GM19463 (cell line): Measurements from ENCODE around the gene ZNF488.

ENCODE experiments used
- ATAC-seq: cut with Tn5 transposase; IDR thresholded peaks from one replicate; pipeline ENCODE4 v1.9.1; 2021; ENCODE audit warnings: mild to moderate bottlenecking, moderate library complexity; ENCODE audit not compliant: unreplicated experiment

Gene ZNF488

DNA sequence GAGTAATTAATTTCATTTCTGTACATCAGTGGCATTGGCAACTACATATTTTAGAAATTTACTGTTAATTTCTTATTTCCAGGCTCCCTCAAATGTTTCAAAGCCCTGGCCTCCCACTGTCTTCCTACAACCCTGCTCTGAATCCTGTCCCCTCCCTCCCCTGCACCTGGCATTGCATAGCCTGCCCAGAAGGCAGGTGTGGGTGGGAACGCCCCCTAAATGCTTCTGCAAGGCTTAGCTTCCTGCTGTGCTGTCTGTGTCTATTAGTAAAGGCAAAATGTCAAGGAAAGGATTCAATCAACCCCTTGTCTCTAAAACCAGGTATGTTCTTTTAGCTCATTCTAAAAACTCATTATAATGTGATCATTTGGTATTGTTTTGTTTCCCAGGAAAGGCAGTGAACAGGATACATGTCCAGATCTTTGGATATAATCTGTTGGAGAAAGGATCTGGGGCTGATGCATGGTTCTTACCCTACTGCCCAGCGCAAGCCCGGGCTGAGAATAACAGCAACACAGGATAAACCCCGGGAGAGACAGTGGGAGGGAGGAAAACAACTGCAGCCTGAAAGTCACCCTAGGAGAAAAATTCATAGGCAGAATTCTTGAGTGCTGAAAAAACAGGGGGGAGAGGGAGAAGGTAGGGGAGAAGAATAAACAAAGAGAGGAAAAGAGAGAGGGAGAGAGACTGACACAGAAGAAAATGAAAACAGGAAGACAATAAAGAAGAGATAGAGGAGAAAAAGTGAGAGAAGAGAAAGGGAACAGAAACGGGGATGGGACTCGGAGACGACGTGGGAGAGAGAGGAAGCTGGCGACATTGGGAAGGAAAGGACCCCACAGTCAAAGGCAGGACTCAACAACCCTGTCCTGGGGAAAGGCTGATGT lies 589 bp downstream of the ZNF488 start:
- ATAC-seq, result no peak

DNA sequence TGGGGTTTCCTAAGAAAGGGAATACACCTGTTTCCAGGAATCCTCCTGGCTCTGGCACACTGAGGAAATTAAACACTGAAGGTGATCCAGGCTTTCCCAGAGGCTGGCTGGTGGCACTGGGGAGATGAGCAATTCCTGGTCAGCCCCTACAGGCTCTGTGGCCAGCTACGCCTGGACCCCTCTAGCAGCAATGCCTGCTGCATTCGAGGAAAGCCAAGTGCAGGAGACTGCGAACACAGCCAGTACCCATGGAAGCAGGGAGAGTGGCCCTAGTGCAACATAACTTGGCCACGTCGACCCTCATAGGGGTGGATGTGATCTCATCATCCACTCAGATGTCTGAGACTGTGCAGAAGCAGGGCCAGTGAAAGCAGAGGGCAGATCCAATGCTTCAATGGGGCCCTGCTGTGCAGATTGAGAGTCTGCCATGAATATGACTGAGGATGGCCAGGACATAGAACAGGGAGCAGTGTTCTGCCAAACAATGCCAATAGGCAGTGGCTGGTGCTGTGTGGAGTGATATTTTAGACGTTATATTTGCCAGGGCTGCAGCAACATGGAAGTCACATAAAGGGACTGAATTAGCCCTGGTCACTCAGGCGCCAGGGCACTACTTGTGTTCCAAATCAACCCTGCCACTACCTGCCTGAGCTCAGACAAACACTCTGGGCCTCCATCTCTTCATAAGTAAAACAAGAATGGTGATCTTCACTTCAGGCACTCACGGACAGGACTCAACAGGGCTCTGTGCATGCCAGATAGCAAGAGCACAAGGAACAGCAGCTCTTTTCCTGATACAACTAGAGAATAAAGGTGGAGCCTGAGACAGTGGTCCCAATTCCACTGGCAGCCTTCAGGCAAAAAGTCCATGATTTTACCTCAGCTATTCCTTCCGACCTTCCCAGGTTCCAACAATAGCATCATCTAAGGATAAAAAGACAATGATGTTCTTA lies 2.4 kb downstream of the ZNF488 start:
- ATAC-seq, result no peak

DNA sequence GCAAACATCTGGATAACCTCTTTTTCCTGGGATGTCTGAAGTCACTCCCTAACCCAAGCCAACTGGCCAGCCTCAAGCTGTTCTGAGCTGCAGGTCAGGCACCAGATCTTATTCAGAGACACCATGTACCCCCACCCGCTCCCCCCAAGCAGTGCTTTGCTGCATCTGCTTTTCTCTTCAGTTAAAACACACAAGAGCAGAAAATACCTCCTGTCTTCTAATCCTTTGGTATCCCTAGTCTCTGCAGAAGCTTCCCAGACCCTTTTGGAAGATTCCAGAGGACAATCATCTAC lies 3.0 kb downstream of the ZNF488 start:
- no peak for ATAC-seq

DNA sequence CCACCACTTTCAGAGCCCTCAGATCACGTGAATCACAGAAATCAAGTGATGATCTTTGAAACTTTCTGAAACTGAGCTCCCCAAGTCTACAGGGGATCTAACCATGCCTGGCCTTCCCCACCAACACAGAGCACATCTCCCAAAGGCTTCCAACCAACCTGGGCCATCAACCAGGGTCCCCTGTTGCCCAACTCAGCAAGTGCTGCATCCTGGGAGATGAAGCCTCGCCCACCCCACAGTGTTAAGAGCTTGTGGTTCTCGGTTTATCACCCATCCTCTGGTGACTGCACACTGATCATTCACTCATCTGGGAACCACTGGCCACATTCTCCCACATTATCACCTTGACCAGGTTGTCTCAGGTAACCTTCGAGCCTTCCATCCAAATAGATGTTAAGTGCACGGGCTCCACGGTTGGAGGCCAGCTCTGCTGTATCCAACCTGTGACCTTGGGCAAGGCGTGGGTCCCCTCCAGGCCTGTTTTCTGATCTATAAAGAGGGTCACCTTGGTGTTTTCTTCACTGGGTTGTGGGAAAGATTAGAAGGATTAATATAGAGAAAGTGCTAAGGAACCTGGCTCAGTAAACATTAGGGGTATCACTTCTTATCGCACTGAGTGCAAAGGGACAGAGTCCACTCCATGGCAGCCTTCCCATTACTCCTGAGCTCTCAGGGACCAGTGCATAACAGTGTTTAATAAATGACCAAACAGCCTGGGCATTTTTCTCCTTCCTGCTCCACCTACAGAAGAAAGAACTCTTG lies 3.6 kb downstream of the ZNF488 start:
- ATAC-seq, result no peak

DNA sequence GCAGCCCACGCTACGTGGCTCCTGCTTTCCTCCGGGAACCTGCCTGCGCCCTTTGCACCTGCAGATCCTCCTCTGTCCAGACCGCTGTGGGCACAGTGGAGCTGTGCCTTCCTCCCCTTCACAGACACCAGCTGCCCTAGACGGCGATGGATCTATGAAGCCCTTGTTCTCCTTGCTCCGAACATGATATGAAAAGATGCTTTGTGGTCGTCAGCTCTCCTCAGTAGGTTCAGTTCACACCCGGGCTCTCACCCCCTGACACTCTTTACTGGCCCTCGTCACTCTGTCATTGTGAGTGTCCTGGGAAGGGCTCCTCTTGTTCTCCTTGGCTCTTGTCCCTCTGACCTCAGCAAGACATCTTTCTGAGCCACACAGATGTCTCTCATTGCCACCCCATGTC lies 4.2 kb downstream of the ZNF488 start:
- ATAC-seq, result no peak

DNA sequence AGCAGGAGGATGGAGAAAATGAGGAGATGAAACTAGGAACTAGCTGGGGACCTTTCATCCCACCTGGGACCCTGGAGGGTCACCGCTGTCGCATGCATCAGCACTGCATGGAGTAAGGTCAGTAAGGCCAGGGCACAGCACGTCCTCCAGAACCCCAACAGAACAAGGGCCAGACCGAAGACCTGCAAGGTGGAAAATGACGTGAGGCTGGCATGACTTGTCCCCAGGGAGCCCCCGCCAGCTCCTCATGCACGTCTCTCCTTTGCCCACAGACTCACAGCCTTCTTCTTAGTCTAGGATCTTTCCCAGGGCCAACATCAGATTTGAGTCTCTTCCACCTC lies 4.7 kb downstream of the ZNF488 start:
- no peak for ATAC-seq

DNA sequence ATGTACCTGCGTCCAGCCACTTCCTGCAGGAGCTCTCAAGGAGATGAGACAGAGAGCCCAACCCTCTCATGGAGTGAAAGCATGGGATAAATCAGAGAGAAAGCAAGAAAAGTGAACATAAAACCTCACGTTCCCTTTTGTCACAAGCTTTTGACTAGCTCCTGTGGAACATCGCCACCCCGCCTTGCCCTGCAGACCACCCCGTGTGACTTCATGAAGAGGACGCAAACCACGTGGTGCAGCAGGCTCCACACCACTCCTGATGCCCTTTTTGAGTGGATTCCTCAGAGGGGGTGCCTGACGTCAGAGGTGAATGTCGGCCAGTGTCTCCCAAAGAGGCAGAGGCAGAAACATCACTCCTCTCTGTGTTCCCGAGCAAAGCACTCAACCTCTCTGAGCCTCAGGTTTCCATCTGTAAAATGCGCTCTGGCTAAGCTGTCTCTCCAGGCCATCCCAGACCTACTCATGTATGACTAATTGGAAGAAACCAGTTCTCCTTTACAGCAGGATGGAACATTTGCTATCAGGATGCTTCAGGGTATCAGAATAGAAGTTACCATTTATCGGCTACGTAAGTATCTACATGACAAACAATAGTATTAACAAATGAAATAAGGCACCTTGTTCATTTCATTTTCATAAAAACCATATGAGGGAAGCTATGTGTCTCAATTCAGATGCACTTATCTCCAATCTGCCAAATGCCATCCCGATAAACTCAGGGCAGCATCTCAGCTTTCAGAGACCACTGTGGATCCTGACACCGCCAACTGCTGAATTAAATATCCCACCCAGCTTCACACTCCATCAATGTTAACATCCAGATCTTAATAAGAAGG lies 5.3 kb downstream of the ZNF488 start:
- ATAC-seq, result no peak

DNA sequence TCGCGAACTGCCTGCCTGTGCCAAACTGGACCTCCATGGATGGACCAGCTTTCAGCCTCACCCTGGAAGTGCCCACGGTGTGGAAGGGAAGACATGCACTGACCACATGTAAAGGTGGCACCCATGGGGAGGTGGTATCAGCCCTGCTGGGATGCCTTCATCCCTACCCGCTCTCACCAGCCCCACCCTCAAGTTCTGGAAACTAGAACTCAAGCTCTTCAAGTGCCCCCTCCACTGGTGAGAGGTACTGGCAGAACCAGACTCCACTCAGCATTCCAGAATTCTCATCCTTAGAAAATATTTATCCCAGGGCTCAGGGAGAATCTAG lies 5.9 kb downstream of the ZNF488 start:
- no peak for ATAC-seq

DNA sequence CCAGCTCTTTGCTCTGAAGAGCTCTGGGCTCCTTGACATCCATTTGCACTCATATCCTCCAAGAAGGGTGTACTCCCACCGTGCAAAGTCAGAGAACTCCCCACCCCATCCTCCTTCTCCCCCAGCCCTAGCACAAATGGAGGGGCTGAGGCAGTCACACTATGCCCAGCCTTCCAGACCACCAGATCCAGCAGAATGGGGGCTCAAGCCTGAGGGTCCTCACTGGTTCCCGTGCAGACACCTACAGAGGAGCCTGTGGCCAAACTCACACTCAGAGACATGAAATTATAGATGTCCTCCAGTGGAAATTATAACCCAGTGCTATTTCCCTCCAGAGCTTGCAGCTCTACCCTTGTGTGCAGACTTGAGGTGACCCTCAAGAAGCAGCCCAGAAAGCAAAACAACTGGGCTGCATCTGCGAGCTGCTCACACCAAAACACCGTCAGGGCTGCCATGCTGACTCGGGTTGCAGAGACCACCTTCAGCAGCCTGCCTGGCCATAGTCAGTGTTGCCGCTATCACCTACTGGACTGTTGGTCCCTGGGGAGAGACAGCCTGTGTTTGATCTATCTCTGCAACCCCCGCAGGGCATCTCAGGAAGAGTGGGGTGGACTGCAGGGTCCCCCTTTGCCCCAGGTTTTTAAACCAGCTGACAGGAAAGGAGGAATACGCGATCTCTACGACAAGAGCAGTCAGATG lies 7.4 kb downstream of the ZNF488 start:
- no peak for ATAC-seq

DNA sequence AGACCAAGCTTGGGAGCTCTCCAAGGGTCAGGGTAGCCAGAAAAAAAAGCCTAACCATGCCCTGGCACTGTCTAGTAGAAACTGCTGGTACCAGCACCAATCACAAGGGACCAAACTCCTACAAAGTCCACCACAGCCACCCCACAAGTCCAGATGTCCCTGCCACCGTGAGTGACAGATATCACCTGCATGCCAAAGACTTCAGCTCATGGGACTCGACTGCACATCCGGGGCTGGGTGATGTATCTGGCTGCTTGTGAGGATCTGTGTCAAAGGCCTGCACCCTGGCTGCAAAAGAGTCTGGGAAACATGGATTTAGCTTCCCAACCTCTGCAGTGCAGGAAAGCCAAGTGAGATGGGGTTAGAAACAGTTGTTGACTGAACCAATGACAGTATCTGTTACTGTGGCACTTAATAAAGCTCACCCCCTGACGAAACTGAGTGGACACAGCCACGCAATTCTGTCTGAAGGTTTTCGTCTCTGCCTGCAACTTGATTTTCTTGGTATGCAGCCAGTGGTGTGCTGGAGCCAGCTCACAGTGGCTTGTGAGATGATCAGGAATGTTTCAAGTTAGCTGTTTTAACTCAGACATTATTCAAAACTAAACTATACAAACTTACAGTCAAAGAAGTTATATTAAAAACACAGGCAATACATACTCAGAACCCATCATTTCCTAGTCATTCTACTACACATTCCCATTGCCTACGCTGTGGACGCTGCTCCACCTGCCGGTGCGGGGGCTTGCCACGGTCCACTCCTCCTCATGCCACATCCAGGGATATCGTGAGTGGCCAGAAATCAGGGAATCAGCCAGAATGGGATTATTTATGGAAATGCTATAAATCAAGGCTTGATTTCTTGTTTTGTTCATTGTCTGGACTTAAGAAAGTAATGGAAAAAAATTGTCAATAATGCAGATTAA lies 9.2 kb downstream of the ZNF488 start:
- ATAC-seq, result no peak

DNA sequence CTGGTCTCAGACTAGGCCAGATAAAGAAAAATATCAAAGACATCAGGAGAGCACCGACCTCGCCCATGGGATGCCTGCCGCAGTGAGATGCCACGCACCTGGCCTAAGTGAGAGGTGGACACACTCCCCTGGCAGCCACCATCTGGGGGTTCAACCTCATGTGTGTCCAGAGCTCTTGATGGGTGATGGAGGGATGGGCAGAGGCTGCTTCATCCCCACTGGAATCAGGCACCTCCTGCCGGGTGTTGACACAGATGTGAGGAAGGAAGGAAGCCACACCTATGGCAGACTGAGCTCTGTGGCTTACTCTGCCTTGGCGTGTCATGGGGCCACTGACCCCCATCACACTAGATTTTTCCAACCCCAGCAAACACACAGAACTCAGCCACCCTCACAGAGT lies 11.4 kb downstream of the ZNF488 start:
- no peak for ATAC-seq

DNA sequence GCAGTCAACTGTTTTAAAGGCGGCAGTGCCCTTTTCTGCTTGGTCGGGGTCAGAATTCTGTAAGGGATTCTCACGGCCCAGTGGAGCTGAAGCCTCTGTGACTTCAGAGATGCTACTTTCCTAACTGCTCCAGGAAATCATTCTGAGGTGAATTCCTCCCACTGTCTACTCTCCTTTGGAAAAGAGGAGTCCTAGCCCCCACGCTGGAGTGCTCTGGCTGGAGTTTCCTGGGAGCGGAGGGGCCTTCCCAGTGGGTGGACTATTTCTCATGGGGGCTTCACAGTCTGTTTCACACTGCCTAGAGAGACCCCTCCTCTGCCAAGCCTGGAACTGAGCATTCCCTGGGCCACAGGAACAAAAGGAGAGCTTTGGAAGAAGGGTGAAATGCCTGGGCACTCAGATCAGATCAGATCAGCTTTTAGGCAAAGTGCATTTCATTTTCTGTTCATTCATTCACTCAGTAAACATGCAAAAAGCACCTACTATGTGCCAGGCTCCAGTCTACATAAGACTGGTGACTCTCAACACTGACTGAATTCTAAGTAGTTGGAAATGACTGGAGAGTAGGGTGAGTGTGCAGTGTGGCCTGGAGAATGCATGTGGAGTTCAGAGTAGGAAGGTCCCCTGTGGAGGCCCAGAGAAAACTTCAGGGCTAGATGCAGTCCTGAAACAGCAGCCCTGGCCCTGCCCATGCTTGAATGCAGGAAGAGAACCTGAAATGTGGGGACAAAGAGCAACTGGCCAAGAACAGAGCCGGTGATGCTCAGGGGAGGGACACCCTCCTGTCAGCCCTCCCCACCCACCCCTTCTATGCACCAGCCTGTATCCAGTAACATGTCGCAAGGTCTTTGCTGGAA lies 12.2 kb downstream of the ZNF488 start:
- ATAC-seq, result no peak

DNA sequence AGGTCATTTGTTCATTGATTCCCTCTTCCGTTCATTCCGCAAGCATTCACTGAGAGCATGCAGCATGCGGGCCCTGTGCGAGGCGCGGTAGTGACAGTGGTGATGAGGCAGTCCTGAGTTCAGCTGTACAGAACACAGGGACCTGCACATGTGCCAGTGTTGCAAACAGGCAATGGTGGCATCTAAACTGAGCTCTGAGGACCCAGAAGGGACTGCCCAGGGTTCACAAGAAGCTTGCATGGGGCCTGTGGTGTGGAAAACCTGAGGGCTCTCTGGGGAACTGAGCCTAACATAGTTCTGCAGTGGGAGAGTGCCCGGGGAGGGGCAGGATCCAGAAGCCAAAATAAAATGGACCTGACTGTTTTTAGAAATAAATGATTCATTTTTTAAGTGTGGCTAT lies 13.2 kb downstream of the ZNF488 start:
- no peak for ATAC-seq

DNA sequence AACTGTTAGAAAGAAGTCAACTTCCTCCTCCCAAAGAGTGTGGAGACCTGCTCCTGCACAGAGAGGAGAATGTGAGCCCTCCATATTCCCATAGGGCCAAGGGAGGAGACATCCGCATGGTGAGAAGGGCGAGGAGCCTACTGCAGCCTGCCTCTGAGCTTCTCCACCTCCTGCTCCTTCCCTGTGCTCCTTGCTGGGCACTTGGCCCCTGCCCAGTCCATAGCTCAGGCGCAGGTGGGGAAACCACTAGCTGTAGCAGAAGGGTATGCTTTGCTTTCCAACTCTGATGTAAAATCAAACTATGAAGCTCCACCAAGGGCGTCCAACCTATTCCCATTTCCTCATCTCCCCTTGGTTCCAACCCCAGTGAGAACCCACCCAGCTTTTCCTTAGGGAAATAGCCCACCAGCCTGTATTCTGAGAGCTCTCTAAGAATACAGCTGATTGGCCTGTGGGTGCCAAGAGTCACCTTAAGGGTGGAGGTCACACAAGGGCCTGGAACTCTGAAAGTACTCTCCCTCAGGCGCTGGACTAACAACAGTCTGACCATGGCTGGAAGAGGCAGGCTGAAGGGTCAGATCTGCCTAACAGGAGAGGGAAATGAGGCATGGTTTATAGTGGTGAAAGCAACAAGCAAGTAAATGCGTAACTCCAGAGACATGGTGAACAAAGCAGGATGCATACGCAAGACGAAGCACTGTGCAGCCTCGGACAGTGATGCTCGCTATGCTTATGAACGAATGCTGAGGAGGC lies 13.9 kb downstream of the ZNF488 start:
- ATAC-seq, result no peak

DNA sequence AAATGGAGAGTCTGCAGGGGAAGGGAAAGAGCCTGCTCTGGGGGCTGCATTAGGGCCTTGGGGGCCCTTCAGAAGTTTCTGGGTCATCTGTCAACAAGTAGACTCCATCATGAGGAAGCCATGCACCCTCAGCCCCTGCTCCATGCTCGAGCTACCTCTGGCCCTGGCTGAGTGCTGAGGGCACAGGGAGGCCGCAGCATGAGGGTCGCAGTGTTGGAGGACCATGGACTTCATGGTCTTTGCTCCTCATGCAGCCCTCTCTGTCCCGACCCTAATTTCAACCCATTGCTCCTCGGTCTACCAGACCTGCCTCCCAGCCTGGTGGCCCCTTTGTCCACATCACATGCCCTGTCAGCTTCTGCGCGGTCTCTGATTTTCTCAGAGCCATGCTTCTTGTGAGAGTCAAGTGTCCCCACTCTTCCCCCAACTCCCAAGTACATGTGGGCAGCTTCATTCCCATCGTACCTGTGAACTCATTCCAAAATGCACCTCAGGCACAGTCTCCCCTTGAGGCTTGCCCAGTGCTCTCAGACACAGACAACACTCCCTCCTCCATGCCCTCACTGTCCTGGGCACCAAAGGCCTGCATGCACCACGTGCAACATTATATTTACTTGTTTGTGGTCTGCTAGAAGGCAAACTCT lies 14.7 kb downstream of the ZNF488 start:
- ATAC-seq, result no peak

DNA sequence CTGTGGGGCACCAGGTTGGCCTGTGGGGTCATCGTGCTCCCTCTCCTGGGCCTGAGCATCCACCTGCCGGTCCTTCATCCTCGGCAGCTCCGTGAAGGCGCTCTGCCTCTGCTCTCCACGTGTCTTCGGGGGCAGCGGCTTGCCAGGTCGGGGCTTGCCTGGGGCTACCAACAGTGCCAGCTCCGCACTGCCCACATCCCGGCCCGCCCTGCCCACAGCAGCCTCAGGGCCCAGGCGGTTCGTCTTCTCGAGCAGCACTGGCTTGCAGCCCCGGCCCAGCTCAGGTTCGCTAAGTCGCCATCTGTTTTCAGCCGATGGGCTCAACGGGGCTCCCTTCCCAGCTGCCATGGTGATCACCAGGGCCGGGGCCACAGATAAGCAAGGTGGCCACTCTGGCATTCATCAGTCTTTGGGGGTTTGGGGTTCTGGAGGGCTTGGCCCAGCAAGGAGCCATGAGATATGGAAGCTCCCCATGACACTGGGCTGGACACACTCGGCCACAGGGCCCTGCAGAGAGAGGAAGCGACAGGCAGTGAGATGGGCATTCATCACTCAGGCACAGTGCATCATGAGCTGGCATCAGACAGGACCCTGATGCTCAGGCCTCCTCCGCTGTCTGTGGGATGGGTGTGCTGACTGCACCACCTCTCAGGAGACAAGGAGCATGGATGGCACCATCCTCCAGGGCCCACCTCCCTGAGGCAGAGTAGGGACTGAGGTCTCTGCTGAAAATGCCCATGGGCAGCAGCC lies 15.5 kb downstream of the ZNF488 start:
- ATAC-seq, result no peak
